Measurements from ENCODE around the gene OR52E1. TPM values are rescaled to one million over a fixed set of nuclear protein-coding genes. Genes with fewer than 3 reads are reported as not detected.

OR52E1 gene
- total RNA-seq, 1 donor from 2014 or later: not detected

DNA sequence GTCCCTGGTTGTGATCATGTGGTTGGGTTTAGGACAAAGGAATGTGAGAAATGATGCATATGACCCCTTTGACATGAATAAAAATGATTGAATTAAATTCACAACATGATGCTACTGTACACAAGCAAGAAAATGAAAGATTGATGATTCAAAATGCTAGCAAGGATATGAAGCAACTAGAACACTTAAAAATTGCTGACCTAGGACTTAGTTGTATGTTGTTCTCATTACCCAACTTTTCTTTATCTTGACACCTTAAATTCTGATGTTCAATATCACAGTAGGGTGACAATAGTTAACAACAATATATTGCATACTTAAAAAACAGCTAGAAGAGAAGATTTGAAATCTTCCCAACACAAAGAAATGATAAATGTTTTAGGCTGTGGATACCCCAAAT, 48.2 kb downstream of the OR52E1 start:
- no peak for DNase-seq

DNA sequence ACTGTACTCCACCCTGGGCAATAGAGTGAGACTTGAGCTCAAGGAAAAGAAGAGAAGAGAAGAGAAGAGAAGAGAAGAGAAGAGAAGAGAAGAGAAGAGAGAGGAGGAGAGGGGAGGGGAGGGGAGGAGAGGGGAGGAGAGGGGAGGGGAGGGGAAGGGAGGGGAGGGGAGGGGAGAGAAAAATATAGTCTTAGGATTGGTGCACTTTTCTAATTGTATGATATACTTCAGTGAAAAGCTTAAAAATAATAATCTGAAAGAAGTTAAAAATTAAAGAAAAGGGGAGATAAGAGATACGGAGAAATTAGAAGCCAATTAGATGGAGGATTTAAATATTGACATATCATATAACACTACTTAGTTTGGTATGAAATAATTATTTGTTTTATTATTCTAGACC, 49.5 kb downstream of the OR52E1 start:
- no peak for DNase-seq

Other genes starting within 250 kb of the OR52E1 start
- not detected for gene OR51F2, start 248.3 kb upstream of the OR52E1 start, total RNA-seq
- not detected for gene OR51S1, start 220.4 kb upstream of the OR52E1 start, total RNA-seq
- not detected for gene OR51T1, start 187.7 kb upstream of the OR52E1 start, total RNA-seq
- gene OR51A7, start 165.8 kb upstream of the OR52E1 start, total RNA-seq: not detected
- gene OR51G2, start 150.2 kb upstream of the OR52E1 start, total RNA-seq: not detected
- not detected for gene OR51G1, start 145.2 kb upstream of the OR52E1 start, total RNA-seq
- gene OR51A4, start 122.0 kb upstream of the OR52E1 start, total RNA-seq: not detected
- gene OR51A2, start 113.9 kb upstream of the OR52E1 start, total RNA-seq: not detected
- not detected for gene OR51L1, start 74.7 kb upstream of the OR52E1 start, total RNA-seq
- gene OR52J3, start 23.0 kb upstream of the OR52E1 start, total RNA-seq: not detected
- not detected for gene OR52E2, start 9.9 kb upstream of the OR52E1 start, total RNA-seq
- not detected for gene OR52A5, start 68.8 kb downstream of the OR52E1 start, total RNA-seq
- gene OR52A1, start 85.2 kb downstream of the OR52E1 start, total RNA-seq: not detected
- not detected for gene OR51V1, start 131.1 kb downstream of the OR52E1 start, total RNA-seq
- gene HBB, start 157.5 kb downstream of the OR52E1 start, total RNA-seq: 2,108 TPM
- not detected for gene HBD, start 164.9 kb downstream of the OR52E1 start, total RNA-seq
- gene HBG1, start 180.3 kb downstream of the OR52E1 start, total RNA-seq: 299 TPM
- 12,811 TPM for gene HBG2, start 185.2 kb downstream of the OR52E1 start, total RNA-seq
- gene HBE1, start 200.4 kb downstream of the OR52E1 start, total RNA-seq: 27.0 TPM
- not detected for gene OR51B4, start 232.4 kb downstream of the OR52E1 start, total RNA-seq